Hepatocyte (in vitro differentiated cells): Measurements from ENCODE around the gene DPY19L2.
"Not testable (repeated sequence)": the region's sequence is repeated elsewhere in the genome, so short reads cannot be mapped to it uniquely, and the experiment has no call there.

ENCODE experiments used
- EZH2phosphoT487 ChIP-seq: fragments of 200-600 bp; sonication (generic); IDR thresholded peaks from one replicate; pipeline ENCODE4 v1.6.1; 2018; ENCODE audit warnings: antibody characterized with exemption, mild to moderate bottlenecking, low read depth, moderate library complexity; ENCODE audit not compliant: unreplicated experiment, severe bottlenecking
- TF ChIP-seq, protein P1 (sequence below): fragments of 200-600 bp; sonication (generic); IDR thresholded peaks from 2 replicates; pipeline ENCODE4 v1.5.1; 2016; ENCODE audit warnings: antibody characterized with exemption, mild to moderate bottlenecking; ENCODE audit not compliant: poor library complexity

DNA sequence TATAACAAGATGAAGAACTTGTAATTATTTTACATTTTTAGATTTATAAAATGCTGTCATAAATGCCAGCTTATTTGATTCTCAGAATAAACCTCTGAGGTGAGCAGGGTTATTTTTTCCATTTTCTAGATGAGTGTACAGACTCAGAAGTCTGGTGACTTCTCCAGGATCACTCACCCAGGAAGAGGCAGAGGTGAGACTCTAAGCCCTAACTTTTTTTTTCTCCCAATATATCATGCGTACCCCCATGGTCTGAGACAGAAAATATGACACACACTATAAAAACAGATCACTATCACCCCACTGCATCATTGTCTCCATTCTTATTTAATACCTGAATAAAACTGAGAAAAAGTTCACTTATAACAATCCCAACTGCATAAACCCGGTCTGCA is 45.4 kb upstream of the DPY19L2 start:
- TF ChIP-seq, protein P1, sequence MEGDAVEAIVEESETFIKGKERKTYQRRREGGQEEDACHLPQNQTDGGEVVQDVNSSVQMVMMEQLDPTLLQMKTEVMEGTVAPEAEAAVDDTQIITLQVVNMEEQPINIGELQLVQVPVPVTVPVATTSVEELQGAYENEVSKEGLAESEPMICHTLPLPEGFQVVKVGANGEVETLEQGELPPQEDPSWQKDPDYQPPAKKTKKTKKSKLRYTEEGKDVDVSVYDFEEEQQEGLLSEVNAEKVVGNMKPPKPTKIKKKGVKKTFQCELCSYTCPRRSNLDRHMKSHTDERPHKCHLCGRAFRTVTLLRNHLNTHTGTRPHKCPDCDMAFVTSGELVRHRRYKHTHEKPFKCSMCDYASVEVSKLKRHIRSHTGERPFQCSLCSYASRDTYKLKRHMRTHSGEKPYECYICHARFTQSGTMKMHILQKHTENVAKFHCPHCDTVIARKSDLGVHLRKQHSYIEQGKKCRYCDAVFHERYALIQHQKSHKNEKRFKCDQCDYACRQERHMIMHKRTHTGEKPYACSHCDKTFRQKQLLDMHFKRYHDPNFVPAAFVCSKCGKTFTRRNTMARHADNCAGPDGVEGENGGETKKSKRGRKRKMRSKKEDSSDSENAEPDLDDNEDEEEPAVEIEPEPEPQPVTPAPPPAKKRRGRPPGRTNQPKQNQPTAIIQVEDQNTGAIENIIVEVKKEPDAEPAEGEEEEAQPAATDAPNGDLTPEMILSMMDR = not testable (repeated sequence)
- TF ChIP-seq EZH2phosphoT487 = not testable (repeated sequence)
